GM12892 (cell line): ENCODE results near the gene SPEF1.
A peak's percentile ranks its signal among the peaks of the same experiment; 100 is the strongest.

Experiments used
- DNase-seq: peaks from one replicate; pipeline ENCODE4 v3.0.0; 2011; ENCODE audit not compliant: insufficient read length
- FAIRE-seq: peaks from 2 replicates; lab custom pipeline; 2011; peaks lifted over from hg19 to GRCh38; lab: Jason Lieb, UNC
- POLR2A ChIP-seq: IDR thresholded peaks from 2 replicates; pipeline ENCODE4 v1.6.1; 2011; ENCODE audit warnings: low read depth, low read length, control low read depth
- POLR2AphosphoS5 ChIP-seq: IDR thresholded peaks from 2 replicates; pipeline ENCODE4 v1.6.1; 2011; ENCODE audit warnings: low read depth, low read length, control low read depth
- TAF1 ChIP-seq: IDR thresholded peaks from 2 replicates; pipeline ENCODE4 v1.6.1; 2011; ENCODE audit warnings: low read depth, mild to moderate bottlenecking, control low read depth, low read length, borderline replicate concordance

SPEF1 gene

DNA sequence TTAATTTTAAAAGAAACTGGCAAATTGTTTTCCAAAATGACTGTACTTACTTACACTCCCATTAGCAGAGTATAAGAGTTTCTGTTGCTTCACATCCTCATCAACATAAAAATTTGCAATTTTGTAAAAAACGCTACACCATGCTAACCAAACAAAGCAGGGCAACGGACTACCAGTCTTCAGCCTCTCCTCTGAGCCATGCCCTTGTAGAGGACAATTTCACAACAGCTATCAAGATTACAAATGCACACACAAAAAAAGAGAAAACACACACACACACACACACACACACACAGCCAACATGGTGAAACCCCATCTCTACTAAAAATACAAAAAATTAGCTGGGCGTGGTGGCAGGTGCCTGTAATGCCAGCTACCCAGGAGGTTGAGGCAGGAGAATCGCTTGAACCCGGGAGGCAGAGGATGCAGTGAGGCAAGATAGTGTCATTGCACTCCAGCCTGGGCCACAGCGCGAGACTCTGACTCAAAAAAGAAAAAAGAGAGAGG lies 9.6 kb downstream of the SPEF1 start:
- FAIRE-seq (no peak), DNase-seq (no peak)
- TF ChIP-seq POLR2AphosphoS5 (no peak), TAF1 (no peak), POLR2A (no peak)

GRCh38 chr20:3768342-3769130 lies 12.7 kb downstream of the SPEF1 start:
- DNase-seq = peak; percentile 75
- FAIRE-seq = peak; percentile 68

DNA sequence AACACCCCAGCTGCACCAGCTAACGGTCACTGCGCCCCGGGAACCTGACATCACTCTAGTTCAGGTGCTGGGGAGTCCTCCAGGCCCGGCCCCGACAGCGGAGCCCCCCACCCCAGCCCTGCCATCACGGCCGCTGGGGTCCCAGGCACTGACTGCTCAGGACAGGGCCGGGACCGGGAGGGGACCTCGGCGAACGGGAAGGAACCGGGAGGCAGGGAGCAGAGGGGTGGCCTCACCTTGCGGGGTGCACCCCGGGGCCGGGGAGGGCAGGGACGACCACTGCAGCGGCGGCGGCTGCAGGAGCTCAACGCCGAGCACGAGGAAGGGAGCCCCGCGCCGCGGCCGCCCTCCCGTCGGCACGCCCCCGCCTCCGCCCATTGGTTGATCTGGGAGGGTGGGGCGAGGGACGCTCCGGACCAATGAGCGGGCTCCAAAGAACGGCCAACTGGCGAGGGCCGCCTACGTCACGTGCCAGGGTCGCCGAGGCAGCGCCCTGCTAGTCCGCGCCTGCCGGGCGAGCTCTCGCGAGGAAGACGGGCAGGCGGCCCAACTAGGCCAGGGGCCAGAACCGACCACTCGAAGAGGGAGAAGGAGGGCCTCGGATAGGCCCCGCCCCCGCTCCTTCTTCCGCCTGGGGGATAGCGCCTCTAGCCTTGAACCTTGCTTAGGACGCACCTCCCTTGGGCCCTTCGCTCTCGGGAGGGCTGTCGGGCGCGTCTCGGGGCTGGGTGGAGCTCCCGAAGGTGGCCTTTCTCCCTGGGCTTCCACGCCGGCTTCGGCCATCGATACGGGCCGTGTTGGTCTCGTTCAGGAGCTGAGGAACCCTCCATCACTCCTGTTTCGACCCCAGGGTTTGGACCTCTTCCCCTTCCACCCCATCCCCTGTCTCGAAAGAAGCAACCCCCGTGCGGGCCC lies 13.6 kb downstream of the SPEF1 start, which contains the start of gene ADISSP:
ADISSP (minus strand) TSS at position 327 of the 915 bp plus-strand sequence. CDS start 7,653 bp downstream, outside the sequence.
- TF ChIP-seq POLR2A (peak; percentile 75), TAF1 (0 out of 2 replicates have a peak, but pooled peaks have one; percentile 32), POLR2AphosphoS5 (peak; percentile 70)
- DNase-seq = peak; percentile 99
- peak; percentile 99 for FAIRE-seq

More at GRCh38 chr20:3768342-3769130, 12.7 kb downstream of the SPEF1 start:
- TF ChIP-seq POLR2A (no peak), TAF1 (no peak), POLR2AphosphoS5 (no peak)

- DNase-seq = no peak
- no peak for FAIRE-seq
Measured at GRCh38 chr20:3767110-3767426, 14.2 kb downstream of the SPEF1 start.

GRCh38 chr20:3766422-3767109 lies 14.7 kb downstream of the SPEF1 start:
- no peak for TF ChIP-seq POLR2A
- no peak for TF ChIP-seq TAF1
- TF ChIP-seq POLR2AphosphoS5 = no peak
- FAIRE-seq = no peak

More at GRCh38 chr20:3767110-3767426, 14.2 kb downstream of the SPEF1 start:
- no peak for TF ChIP-seq TAF1
- TF ChIP-seq POLR2AphosphoS5 = no peak
- TF ChIP-seq POLR2A = no peak

GRCh38 chr20:3765171-3765882 lies 15.9 kb downstream of the SPEF1 start:
- DNase-seq = no peak
- FAIRE-seq = no peak
- TF ChIP-seq TAF1 (no peak), POLR2AphosphoS5 (no peak), POLR2A (no peak)

More at GRCh38 chr20:3766422-3767109, 14.7 kb downstream of the SPEF1 start:
- DNase-seq = no peak

DNA sequence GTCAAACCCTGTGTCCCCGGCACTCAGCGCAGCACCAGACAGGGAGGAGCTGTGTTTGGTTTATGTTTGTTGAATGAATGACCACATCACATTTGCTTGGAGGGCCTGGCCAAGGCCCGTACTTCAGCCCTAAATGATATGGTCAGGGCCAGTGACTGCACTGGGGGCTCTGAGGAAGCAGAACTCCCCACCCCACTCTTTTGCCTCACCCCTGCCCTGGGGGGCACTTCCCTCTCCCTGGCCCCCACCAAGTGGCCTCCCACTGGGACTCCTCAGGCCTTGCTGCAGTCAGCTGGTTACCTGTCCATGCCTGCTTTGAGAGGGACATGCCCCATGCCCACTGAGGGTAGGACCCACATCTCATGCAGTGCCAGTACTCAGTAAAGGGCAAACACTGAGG lies 16.6 kb downstream of the SPEF1 start:
- FAIRE-seq = no peak
- TF ChIP-seq POLR2A (no peak), POLR2AphosphoS5 (no peak), TAF1 (no peak)
- no peak for DNase-seq

DNA sequence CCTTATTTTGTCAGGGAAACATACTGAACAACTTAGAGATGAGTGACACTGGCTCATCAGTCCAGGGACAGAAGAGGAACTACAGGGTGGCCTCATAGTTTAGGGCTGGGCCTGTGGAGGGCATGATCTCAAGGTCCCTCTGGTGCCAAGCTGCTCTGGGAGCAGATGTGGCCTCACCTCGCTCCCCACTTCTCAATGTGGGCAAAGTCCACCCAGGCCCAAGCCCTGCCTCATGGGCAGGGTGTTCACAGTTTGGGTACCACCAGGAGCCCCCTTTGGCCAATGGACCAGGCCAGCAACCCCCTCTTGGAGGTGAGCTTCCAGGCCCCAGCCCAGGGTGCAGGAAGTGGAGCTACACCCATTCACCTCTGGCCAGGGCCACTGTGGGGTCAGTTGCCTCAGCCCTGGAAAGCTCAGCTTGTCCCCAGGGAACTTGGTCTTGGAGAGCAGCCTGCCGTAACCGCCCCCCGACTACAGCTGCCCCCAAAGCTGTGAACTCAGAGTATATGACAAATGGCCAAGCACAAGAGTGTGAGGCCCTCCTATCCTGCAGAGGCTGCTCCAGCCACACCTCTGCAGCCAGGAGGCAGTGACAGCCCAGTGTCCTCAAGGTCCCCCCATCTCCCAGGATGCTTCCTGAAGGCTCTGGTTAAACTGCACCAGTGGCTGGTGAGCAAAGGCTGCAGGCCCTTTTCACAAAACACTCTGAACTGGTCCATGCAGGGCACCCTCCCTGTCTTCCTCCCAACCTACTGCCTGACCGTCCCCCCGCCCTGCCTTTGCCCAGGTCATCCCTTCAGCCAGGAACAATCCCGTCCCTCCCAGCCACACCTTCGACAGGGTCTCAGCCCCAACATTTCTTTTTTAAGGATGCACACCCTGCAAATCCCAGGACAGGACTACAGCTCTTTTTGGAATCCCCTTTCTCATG lies 17.3 kb downstream of the SPEF1 start:
- DNase-seq (no peak), FAIRE-seq (no peak)
- TF ChIP-seq TAF1 = no peak
- TF ChIP-seq POLR2A = no peak
- no peak for TF ChIP-seq POLR2AphosphoS5

DNA sequence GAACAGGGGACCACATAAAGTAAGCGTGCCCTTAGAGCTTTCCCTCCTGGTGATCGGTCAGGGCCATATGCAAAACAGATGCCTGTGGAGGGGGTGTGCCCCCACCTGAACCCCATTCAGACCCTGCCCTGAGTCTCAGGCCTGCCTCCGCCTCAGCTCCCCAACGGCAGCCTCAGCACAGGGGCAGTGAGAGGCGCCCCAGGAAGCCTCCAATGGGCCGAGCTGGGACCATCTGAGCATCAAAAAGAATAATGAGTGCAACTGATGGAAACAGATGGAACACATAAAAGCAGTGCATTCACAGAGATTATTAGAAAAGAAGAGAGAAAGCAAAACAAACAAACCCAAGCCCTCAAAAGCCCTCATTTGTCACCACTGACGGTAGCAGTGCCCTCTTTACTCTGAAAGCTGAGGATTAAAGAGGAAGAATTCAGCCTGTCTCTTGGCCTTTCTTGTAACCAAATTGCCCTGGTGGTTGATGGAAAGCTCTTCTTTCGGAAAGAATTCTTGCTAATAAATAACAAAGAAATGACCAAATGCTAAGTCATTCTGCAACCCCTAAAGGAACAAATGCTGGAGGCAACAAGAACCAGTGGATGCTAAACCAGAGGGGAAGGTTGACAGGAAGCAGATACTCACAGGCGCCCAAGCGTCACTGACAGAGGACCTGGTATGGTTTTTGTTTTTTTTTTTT lies 20.4 kb downstream of the SPEF1 start:
- FAIRE-seq (peak; percentile 65), DNase-seq (no peak)
- no peak for TF ChIP-seq POLR2AphosphoS5
- no peak for TF ChIP-seq POLR2A
- TF ChIP-seq TAF1 = no peak
